ENCODE measurements around the gene PIAS4. TPM values are rescaled to one million over a fixed set of nuclear protein-coding genes. Genes with fewer than 3 reads are reported as not detected.

The PIAS4 gene
- total RNA-seq, 1 donor from 2014 or later = 28.8 TPM

- Mint-ChIP-seq H3K9me3 (ENCODE audit: unreplicated experiment) (no peaks in the 10 kb centered on the region), H3K4me3 (ENCODE audit: unreplicated experiment) (no peak overlapping the region), H3K36me3 (ENCODE audit: unreplicated experiment) (peaks cover 7% of the 10 kb centered on the region), H3K27ac (ENCODE audit: unreplicated experiment) (no peak overlapping the region), H3K4me1 (ENCODE audit: unreplicated experiment) (peaks cover 2% of the 10 kb centered on the region), H3K27me3 (ENCODE audit: unreplicated experiment) (no peaks in the 10 kb centered on the region)
- no peak for DNase-seq (ENCODE audit: extremely low spot score, unreplicated experiment)
- no peak for TF ChIP-seq CTCF (IDR thresholded peaks at IDR 0.05)
Measured at GRCh38 chr19:4043401-4043800, 35.9 kb downstream of the PIAS4 start.

- Mint-ChIP-seq H3K9me3 (ENCODE audit: unreplicated experiment) (no peaks in the 10 kb centered on the region), H3K36me3 (ENCODE audit: unreplicated experiment) (peaks cover 7% of the 10 kb centered on the region), H3K4me3 (ENCODE audit: unreplicated experiment) (no peak overlapping the region), H3K27me3 (ENCODE audit: unreplicated experiment) (no peaks in the 10 kb centered on the region), H3K4me1 (ENCODE audit: unreplicated experiment) (peaks cover 2% of the 10 kb centered on the region), H3K27ac (ENCODE audit: unreplicated experiment) (no peak overlapping the region)
- DNase-seq (ENCODE audit: extremely low spot score, unreplicated experiment) = no peak
- TF ChIP-seq CTCF (IDR thresholded peaks at IDR 0.05) = no peak
Measured at GRCh38 chr19:4043966-4044715, 36.6 kb downstream of the PIAS4 start.

- Mint-ChIP-seq H3K27me3 (ENCODE audit: unreplicated experiment) (no peaks in the 10 kb centered on the region), H3K4me3 (ENCODE audit: unreplicated experiment) (no peak overlapping the region), H3K36me3 (ENCODE audit: unreplicated experiment) (peaks cover 11% of the 10 kb centered on the region), H3K27ac (ENCODE audit: unreplicated experiment) (no peak overlapping the region), H3K4me1 (ENCODE audit: unreplicated experiment) (peaks cover 2% of the 10 kb centered on the region), H3K9me3 (ENCODE audit: unreplicated experiment) (no peaks in the 10 kb centered on the region)
- no peak for TF ChIP-seq CTCF (IDR thresholded peaks at IDR 0.05)
- no peak for DNase-seq (ENCODE audit: extremely low spot score, unreplicated experiment)
Measured at GRCh38 chr19:4044990-4045465, 37.5 kb downstream of the PIAS4 start.

- no peaks in the 10 kb centered on the region for H3K27me3 Mint-ChIP-seq (ENCODE audit: unreplicated experiment)
- H3K4me1 Mint-ChIP-seq (ENCODE audit: unreplicated experiment) = peaks cover 6% of the 10 kb centered on the region
- no peak for TF ChIP-seq CTCF (IDR thresholded peaks at IDR 0.05)
- DNase-seq (ENCODE audit: extremely low spot score, unreplicated experiment) = no peak
- no peak overlapping the region for H3K4me3 Mint-ChIP-seq (ENCODE audit: unreplicated experiment)
- no peak overlapping the region for H3K27ac Mint-ChIP-seq (ENCODE audit: unreplicated experiment)
- peaks cover 15% of the 10 kb centered on the region for H3K36me3 Mint-ChIP-seq (ENCODE audit: unreplicated experiment)
- no peaks in the 10 kb centered on the region for H3K9me3 Mint-ChIP-seq (ENCODE audit: unreplicated experiment)
Measured at GRCh38 chr19:4045597-4046361, 38.2 kb downstream of the PIAS4 start.

GRCh38 chr19:4046362-4046691, 38.8 kb downstream of the PIAS4 start:
- Mint-ChIP-seq H3K4me3 (ENCODE audit: unreplicated experiment) (no peak overlapping the region), H3K4me1 (ENCODE audit: unreplicated experiment) (peaks cover 9% of the 10 kb centered on the region), H3K36me3 (ENCODE audit: unreplicated experiment) (peaks cover 19% of the 10 kb centered on the region), H3K9me3 (ENCODE audit: unreplicated experiment) (no peaks in the 10 kb centered on the region), H3K27ac (ENCODE audit: unreplicated experiment) (no peak overlapping the region), H3K27me3 (ENCODE audit: unreplicated experiment) (no peaks in the 10 kb centered on the region)
- TF ChIP-seq CTCF (IDR thresholded peaks at IDR 0.05) = no peak
- no peak for DNase-seq (ENCODE audit: extremely low spot score, unreplicated experiment)

Data from osteocyte (in vitro differentiated cells).